Measurements from ENCODE around the gene GALNT11.
"Not testable (repeated sequence)": the region's sequence is repeated elsewhere in the genome, so short reads cannot be mapped to it uniquely, and the experiment has no call there.

The GALNT11 gene

DNA sequence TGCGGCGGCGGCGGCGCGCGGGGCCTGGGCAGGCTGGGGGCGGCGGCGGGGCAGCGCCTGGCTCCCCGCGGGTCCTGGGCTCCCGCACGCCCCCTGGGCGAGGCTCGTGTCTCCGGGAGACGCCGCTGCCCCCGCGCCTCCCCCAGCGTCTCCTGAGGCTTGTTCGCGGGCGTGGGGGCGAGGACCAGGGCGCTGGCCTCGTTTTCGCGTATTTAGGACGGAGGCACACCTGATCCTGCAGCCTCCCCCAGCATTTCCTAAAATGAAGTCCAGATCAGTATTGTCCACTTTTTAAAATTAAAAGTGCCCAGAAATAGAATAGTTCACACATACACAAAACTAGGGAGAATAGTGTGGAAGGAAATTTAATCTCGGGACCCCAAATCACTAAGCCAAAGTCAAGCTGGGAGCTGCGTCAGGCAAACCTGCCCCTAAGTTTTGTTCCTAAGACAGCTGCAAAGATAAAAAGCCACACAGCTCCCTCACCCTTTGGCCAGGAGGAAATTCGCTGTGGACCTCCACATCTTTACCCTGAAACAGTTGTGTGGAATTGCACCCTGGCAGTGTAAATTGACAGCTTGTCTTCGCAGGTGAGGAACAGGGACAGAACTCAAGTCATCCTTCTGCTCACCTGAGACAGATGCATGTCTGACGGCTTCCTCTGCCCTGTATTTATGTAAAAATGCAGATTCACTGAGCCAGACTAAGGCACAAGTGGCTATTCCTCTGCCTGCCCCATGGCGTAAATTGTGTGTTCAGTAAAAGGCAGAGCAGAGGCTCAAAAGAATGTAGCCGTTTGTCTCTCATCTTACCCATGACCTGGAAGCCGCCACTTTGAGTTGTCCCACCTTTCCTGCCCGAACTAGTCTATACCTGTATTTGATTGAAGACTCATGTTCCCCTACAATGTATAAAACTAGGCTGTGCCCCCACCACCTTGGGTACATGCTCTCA lies 740 bp downstream of the GALNT11 start:
- POLR2A ChIA-PET, result no interaction called here
- TF ChIP-seq, protein P1, sequence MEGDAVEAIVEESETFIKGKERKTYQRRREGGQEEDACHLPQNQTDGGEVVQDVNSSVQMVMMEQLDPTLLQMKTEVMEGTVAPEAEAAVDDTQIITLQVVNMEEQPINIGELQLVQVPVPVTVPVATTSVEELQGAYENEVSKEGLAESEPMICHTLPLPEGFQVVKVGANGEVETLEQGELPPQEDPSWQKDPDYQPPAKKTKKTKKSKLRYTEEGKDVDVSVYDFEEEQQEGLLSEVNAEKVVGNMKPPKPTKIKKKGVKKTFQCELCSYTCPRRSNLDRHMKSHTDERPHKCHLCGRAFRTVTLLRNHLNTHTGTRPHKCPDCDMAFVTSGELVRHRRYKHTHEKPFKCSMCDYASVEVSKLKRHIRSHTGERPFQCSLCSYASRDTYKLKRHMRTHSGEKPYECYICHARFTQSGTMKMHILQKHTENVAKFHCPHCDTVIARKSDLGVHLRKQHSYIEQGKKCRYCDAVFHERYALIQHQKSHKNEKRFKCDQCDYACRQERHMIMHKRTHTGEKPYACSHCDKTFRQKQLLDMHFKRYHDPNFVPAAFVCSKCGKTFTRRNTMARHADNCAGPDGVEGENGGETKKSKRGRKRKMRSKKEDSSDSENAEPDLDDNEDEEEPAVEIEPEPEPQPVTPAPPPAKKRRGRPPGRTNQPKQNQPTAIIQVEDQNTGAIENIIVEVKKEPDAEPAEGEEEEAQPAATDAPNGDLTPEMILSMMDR (IDR thresholded peaks at IDR 0.05; ENCODE audit: insufficient read depth, low read length, missing control alignments), result no peak
- CTCF ChIA-PET, result interaction anchor here (1.4 to 2.5 kb wide), 2 partner anchors 13 to 119 kb away, joined by 5 to 7 read pairs; no protein-coding TSS in a partner anchor
- no peak for DNase-seq (ENCODE audit: low read depth, low spot score)
- peak overlapping the region; percentile 87 for H3K4me3 ChIP-seq (ENCODE audit: low read depth, low read length)

DNA sequence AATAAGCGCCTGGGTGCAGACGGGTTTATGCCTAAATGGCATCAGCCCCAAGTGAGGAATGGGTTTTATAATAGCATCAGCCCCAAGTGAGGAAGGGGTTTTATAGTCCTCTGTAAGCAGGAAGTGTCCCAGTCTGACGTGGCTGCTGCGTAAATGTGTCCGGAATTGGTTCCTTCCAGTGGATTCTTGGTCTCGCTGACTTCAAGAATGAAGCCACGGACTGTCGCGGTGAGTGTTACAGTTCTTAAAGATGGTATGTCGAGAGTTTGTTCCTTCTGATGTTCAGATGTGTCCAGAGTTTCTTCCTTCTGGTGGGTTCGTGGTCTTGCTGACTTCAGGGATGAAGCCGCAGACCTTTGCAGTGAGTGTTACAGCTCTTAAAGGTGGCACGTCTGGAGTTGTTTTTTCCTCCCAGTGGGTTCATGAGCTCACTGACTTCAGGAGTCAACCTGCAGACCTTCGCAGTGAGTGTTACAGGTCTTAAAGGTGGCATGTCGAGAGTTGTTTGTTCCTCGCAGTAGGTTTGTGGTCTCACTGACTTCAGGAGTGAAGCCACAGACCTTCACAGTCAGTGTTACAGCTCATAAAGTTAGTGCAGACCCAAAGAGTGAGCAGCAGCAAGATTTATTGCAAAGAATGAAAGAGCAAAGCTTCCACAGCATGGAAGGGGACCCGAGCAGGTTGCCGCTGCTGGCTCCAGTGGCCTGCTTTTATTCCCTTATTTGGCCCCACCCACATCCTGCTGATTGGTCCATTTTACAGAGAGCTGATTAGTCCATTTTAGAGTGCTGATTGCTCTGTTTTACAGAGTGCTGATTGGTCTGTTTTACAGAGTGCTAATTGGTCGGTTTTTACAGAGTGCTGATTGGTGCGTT lies 2.3 kb downstream of the GALNT11 start:
- CTCF ChIA-PET; DNase-seq (ENCODE audit: low read depth, low spot score); H3K4me3 ChIP-seq (ENCODE audit: low read depth, low read length); POLR2A ChIA-PET: not testable (repeated sequence)

DNA sequence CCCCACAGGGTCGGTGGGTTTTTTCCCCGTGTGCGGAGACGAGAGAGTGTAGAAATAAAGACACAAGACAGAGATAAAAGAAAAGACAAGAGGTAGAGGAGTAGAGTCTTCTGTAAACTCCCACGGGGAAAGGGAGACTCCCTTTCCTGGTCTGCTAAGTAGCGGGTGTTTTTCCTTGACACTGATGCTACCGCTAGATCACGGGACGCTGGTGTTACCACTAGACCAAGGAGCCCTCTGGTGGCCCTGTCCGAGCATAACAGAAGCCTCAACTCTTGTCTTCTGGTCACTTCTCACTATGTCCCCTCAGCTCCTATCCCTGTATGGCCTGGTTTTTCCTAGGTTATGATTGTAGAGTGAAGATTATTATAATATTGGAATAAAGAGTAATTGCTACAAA lies 4.6 kb downstream of the GALNT11 start:
- CTCF ChIA-PET; H3K4me3 ChIP-seq (ENCODE audit: low read depth, low read length); DNase-seq (ENCODE audit: low read depth, low spot score); POLR2A ChIA-PET: not testable (repeated sequence)
- TF ChIP-seq, protein P1 (IDR thresholded peaks at IDR 0.05; ENCODE audit: insufficient read depth, low read length, missing control alignments), result peak; percentile 32

DNA sequence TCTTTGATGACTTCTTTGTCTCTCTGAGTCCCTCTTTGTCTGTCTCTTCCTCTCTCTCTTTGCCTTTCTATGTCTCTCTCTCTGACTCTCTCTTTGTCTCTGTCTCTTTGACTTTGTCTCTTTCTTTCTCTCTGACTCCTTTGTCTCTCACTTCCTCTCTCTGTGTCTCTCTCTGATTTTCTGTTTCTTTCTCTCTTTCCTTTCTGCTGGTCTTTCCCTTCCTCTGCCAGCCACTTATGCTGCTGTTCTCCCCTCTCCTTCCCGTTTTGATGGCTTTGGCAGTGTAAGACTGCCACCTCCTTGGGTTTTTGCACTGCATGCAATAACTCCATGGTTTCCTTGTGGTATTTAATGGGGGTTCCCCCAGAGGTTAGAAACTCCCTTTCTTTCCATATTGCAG lies 5.2 kb downstream of the GALNT11 start:
- CTCF ChIA-PET; DNase-seq (ENCODE audit: low read depth, low spot score); H3K4me3 ChIP-seq (ENCODE audit: low read depth, low read length); POLR2A ChIA-PET: not testable (repeated sequence)

DNA sequence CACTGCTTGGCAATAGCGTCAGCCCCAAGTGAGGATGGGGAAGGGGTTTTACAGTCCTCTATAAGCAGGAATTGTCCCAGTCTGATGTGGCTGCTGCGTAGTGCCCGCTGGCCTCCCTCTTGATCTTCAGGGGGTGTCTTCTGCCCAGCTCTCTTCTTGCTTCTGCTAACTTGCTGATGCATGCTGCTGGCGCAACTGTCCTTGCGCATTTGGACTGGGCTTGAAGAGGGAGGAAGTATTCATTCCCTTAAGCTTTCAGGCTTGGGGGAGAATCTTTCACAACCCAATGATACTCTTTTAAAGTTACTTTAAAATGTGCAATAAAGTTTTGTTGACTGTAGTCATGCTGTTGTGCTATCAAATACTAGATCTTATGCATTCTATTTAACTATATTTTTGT lies 10.3 kb downstream of the GALNT11 start:
- CTCF ChIA-PET, result no interaction called here
- POLR2A ChIA-PET, result no interaction called here
- TF ChIP-seq, protein P1 (IDR thresholded peaks at IDR 0.05; ENCODE audit: insufficient read depth, low read length, missing control alignments), result no peak
- no peak overlapping the region for H3K4me3 ChIP-seq (ENCODE audit: low read depth, low read length)
- no peak for DNase-seq (ENCODE audit: low read depth, low spot score)

DNA sequence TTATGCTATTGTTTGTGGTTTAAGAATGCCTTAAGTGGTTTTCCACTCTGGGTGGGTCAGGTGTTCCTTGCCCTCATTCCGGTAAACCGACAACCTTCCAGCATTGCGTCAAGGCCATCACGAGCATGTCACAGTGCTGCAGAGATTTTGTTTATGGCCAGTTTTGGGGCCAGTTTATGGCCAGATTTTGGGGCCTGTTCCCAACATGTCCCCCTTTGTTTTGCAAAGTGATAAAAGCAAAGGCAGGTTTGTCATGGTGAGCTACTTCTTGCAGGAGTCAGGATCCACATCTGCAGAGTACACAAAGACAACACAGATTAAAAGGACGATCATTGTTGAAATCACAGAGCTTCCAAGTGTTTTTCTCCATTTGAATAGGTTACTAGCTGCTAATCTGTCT lies 12.9 kb downstream of the GALNT11 start:
- DNase-seq (ENCODE audit: low read depth, low spot score); H3K4me3 ChIP-seq (ENCODE audit: low read depth, low read length); CTCF ChIA-PET; POLR2A ChIA-PET: not testable (repeated sequence)

DNA sequence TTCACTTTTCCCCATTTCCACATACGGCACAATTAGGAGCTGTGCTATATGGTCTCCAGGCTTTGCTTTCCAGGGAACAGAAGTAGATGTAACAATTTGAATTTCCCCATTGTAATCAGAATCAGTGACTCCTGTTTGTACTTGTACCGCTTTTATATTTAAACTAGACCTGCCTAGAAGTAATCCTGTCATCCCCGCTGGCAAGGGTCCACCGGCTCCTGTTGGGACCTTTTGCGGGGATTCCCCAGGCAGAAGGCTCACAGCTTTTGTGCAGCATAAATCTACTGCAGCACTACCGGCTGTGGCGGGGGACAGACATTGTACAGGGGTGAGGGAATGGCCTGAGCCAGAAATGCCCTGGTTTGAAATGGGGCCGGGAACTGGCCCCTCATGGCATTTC lies 17.6 kb downstream of the GALNT11 start:
- DNase-seq (ENCODE audit: low read depth, low spot score); CTCF ChIA-PET; H3K4me3 ChIP-seq (ENCODE audit: low read depth, low read length); POLR2A ChIA-PET: not testable (repeated sequence)

DNA sequence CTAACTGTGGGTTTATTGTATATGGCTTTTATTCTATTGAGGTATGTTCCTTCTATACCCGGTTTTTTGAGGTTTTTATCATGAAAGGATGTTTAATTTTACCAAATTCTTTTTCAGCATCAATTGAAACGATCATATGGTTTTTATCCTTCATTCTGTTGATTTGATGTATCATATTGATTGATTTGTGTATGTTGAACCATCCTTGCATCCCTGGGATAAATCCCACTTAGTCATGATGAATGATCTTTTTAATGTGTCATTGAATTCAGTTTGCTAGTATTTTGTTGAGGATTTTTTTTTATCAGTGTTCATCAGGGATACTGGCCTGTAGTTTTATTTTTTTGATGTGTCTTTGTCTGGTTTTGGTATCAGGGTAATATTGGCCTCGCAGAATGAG lies 19.4 kb downstream of the GALNT11 start:
- H3K4me3 ChIP-seq (ENCODE audit: low read depth, low read length); DNase-seq (ENCODE audit: low read depth, low spot score); CTCF ChIA-PET; POLR2A ChIA-PET: not testable (repeated sequence)

Measured in AG04449 (cell line).